NCI-H446 (cell line): ENCODE measurements around the gene KLHL29.

Experiments
- DNase-seq, 2 experiments: peaks; one replicate each; lab custom pipeline; 2025; lab: John Stamatoyannopoulos, UW

KLHL29 gene

GRCh38 chr2:23659773-23660172, 274.8 kb downstream of the KLHL29 start:
- no peak for DNase-seq

GRCh38 chr2:23660237-23660636, 275.3 kb downstream of the KLHL29 start:
- DNase-seq: no peak

GRCh38 chr2:23661276-23662050, 276.5 kb downstream of the KLHL29 start:
- DNase-seq: peak; percentile 24 to 58

GRCh38 chr2:23662466-23662865, 277.5 kb downstream of the KLHL29 start:
- no peak for DNase-seq

- no peak for DNase-seq
Observed at GRCh38 chr2:23662941-23663920, 278.3 kb downstream of the KLHL29 start.

GRCh38 chr2:23664066-23664788, 279.2 kb downstream of the KLHL29 start:
- DNase-seq: peak; percentile 22 to 45

GRCh38 chr2:23666241-23666979, 281.4 kb downstream of the KLHL29 start:
- DNase-seq: no peak

GRCh38 chr2:23666980-23667357, 282.0 kb downstream of the KLHL29 start:
- no peak for DNase-seq

- no peak for DNase-seq
Observed at GRCh38 chr2:23668756-23669304, 283.9 kb downstream of the KLHL29 start.

GRCh38 chr2:23669413-23670244, 284.6 kb downstream of the KLHL29 start:
- DNase-seq: peak; percentile 85 to 93

- no peak for DNase-seq
Observed at GRCh38 chr2:23670245-23670592, 285.2 kb downstream of the KLHL29 start.

- no peak for DNase-seq
Observed at GRCh38 chr2:23673082-23673481, 288.1 kb downstream of the KLHL29 start.

GRCh38 chr2:23673830-23674679, 289.1 kb downstream of the KLHL29 start:
- no peak for DNase-seq

GRCh38 chr2:23675506-23675905, 290.5 kb downstream of the KLHL29 start:
- DNase-seq: no peak

GRCh38 chr2:23677836-23678235, 292.9 kb downstream of the KLHL29 start:
- DNase-seq: no peak

- peak in 1 of 2 experiments; percentile 38 for DNase-seq
Observed at GRCh38 chr2:23679044-23679443, 294.1 kb downstream of the KLHL29 start.

GRCh38 chr2:23680951-23681350, 296.0 kb downstream of the KLHL29 start:
- no peak for DNase-seq

GRCh38 chr2:23681356-23682140, 296.6 kb downstream of the KLHL29 start:
- no peak for DNase-seq

- DNase-seq: no peak
Observed at GRCh38 chr2:23682481-23682880, 297.5 kb downstream of the KLHL29 start.
